WERI-Rb-1 (cell line): Measurements from ENCODE around the gene CYP8B1.

ENCODE experiments used
- DNase-seq: peaks from one replicate; pipeline ENCODE4 v3.0.0-alpha.2; 2020
- H3K27ac ChIP-seq: fragments of 250-450 bp; sonication (Bioruptor Pico); 2 replicates; pipeline ENCODE4 v1.5.1; 2020; ENCODE audit warnings: mild to moderate bottlenecking, moderate library complexity
- H3K27me3 ChIP-seq: fragments of 250-450 bp; sonication (Bioruptor Pico); 2 replicates; pipeline ENCODE4 v1.5.1; 2021; ENCODE audit warnings: mild to moderate bottlenecking, low read depth, moderate library complexity; ENCODE audit not compliant: insufficient read depth, severe bottlenecking
- H3K36me3 ChIP-seq: fragments of 250-450 bp; sonication (Bioruptor Pico); 2 replicates; pipeline ENCODE4 v1.5.1; 2020; ENCODE audit warnings: mild to moderate bottlenecking, moderate library complexity
- H3K4me3 ChIP-seq: 2 replicates; pipeline ENCODE4 v1.5.1; 2011; ENCODE audit warnings: low read depth, mild to moderate bottlenecking, control low read depth, low read length
- H3K9me3 ChIP-seq: fragments of 250-450 bp; sonication (Bioruptor Pico); 2 replicates; pipeline ENCODE4 v1.5.1; 2021; ENCODE audit warnings: mild to moderate bottlenecking, moderate library complexity; ENCODE audit not compliant: severe bottlenecking
- CTCF ChIP-seq: IDR thresholded peaks from 2 replicates; pipeline ENCODE4 v1.5.1; 2011; ENCODE audit warnings: low read depth, mild to moderate bottlenecking, control low read depth, inconsistent platforms, low read length

CYP8B1 gene

DNA sequence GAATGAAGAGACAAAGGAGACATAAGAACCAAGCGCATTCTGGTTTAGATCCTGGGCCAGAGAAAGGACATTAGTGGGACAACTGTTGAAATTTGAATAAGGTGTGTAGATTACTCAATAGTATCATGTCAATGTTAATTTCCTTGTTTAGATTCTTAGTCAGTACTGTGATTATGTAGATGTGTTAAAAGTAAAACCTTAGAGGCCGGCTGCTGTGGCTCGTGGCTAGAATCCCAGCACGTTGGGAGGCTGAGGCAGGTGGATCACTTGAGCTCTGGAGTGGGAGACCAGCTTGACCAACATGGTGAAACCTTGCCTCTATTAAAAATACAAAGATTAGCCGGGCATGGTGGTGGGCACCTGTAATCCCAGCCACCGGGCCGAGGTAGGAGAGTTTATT is 26.7 kb downstream of the CYP8B1 start:
- DNase-seq, result no peak
- H3K36me3 ChIP-seq, result no peaks in the 10 kb centered on the region
- H3K27ac ChIP-seq, result no peak overlapping the region
- no peaks in the 10 kb centered on the region for H3K9me3 ChIP-seq
- no peak overlapping the region for H3K4me3 ChIP-seq
- H3K27me3 ChIP-seq, result no peaks in the 10 kb centered on the region
- TF ChIP-seq CTCF, result no peak

DNA sequence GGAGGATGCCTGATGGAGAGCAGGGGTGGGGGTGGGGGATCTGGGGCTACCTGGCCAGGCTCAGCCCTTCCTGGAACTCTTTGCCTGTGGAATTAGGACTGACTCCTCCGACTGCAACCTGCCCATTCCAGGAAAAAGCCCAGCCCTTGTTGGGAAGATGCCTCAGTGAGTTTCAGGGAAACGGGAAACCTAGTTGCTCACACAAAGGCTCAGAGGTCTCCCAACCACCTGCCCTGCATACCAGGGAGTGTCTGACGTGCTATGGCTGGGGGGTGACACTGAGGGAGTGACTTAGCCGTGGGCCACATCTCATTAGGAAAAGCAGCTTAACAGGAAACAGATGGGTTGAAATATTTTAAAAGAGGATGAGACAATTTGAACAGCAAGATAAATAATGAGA is 27.9 kb downstream of the CYP8B1 start:
- peak overlapping the region; percentile 76 for H3K27ac ChIP-seq
- no peak for TF ChIP-seq CTCF
- no peaks in the 10 kb centered on the region for H3K9me3 ChIP-seq
- no peaks in the 10 kb centered on the region for H3K36me3 ChIP-seq
- H3K4me3 ChIP-seq, result peak overlapping the region; percentile 15; the same call in 1 of the 2 replicates
- no peaks in the 10 kb centered on the region for H3K27me3 ChIP-seq
- peak; percentile 83 for DNase-seq

DNA sequence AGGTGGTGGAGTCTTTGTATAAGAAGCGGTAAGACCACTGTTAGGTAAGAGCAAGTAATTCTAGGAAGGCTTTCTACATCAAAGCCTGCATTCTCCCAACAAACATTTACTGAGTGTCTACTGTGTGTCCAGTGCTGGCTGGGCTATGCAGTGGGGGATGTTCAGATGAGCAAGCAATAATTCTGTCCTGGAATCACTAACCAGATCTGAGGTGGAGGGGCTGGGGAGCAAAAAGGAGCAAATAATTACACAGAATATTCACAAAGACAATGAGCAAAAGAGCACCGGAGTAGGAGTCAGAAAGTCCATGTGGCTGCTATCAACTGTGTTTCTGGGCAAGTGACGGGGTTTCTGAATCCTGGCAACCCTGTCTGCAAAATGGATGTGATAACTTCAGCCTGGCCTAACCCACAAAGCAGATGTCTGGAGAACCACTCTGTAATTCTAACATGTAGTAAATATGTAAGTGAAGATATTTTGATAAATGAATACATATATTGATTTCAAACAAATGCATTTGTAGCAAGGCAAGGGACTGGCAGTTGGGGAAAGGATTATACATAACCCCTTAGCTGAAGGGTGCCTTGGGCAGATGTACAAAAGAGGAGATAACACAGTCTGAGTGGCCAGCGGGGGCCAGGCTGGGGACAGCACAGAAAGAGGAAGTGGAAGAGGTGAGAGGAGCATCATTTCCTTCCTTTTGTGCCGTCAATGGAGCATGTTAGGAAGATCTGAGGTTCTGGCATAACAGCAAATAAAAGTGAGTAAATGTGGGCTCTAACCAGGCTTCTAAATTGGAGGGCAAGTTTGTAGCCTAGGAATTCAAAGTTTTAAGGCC is 28.8 kb downstream of the CYP8B1 start:
- Histone ChIP-seq H3K9me3 (no peaks in the 10 kb centered on the region), H3K4me3 (peak overlapping the region; percentile 15; the same call in 1 of the 2 replicates), H3K27me3 (no peaks in the 10 kb centered on the region), H3K27ac (peak overlapping the region; percentile 76), H3K36me3 (no peaks in the 10 kb centered on the region)
- peak; percentile 58 for DNase-seq
- no peak for TF ChIP-seq CTCF

GRCh38 chr3:42844815-42845214 is 30.9 kb downstream of the CYP8B1 start:
- no peak for TF ChIP-seq CTCF
- no peak overlapping the region for H3K27ac ChIP-seq
- no peaks in the 10 kb centered on the region for H3K9me3 ChIP-seq

DNA sequence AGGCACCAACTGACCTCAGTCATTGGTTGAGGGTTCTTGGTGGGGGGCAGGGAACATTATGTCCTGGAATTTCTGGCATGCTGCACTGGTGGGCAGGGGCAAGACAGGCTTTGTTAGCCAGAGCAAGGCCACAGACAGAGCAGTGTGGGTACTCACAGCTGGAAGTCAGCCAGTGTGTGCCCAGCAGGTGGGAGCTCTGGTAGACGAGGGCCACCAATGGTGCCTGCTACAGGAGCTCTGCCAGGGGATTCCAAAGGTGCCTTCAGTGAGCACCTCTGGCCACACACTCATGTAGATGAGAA is 31.3 kb downstream of the CYP8B1 start:
- no peak for TF ChIP-seq CTCF
- Histone ChIP-seq H3K27me3 (no peaks in the 10 kb centered on the region), H3K4me3 (no peak overlapping the region), H3K36me3 (no peaks in the 10 kb centered on the region), H3K9me3 (no peaks in the 10 kb centered on the region), H3K27ac (no peak overlapping the region)
- no peak for DNase-seq

More at GRCh38 chr3:42844815-42845214, 30.9 kb downstream of the CYP8B1 start:
- Histone ChIP-seq H3K27me3 (no peaks in the 10 kb centered on the region), H3K36me3 (no peaks in the 10 kb centered on the region), H3K4me3 (no peak overlapping the region)
- DNase-seq, result no peak
